A549 (cell line): ENCODE results near the gene ARHGAP19. TPM values are rescaled to one million over a fixed set of nuclear protein-coding genes. Genes with fewer than 3 reads are reported as not detected.

ENCODE experiments used
- ATAC-seq, 2 experiments: fragments of 200-7000 bp in 1 of 2; fragments of >200 bp in 1 of 2; cut with Nextera tagmentation in 1 of 2; cut with Tn5 transposase in 1 of 2; 3 replicates each; pipeline versions ENCODE4 v1.8.0 to v1.9.1; 2018 to 2020; ENCODE audit warnings: mild to moderate bottlenecking in 1 of 2, moderate library complexity in 1 of 2
- CTCF ChIA-PET: fragments of 300-600 bp; sonication (Branson Sonifier 250); formaldehyde crosslinking; extraction: SDS; loops from one replicate; lab custom pipeline; 2021; ENCODE audit warnings: antibody characterized with exemption, inconsistent platforms; lab: Yijun Ruan, JAX
- POLR2A ChIA-PET: fragments of 350-600 bp; formaldehyde crosslinking; extraction: SDS; loops from one replicate; lab custom pipeline; 2021; ENCODE audit warnings: antibody characterized with exemption, inconsistent platforms; lab: Yijun Ruan, JAX
- DNase-seq, 2 experiments: peaks; one replicate each; pipeline versions ENCODE4 v3.0.0 to v3.0.0-alpha.2; 2011 to 2016; ENCODE audit warnings: low read depth in 1 of 2, low spot score in 1 of 2
- FAIRE-seq: peaks from 2 replicates; lab custom pipeline; 2011; peaks lifted over from hg19 to GRCh38; lab: Jason Lieb, UNC
- H3K27ac ChIP-seq, 2 experiments: fragments of >200 bp; sonication (Bioruptor Twin); formaldehyde crosslinking; 3 replicates each; pipeline ENCODE4 v1.5.1; 2016 to 2017
- H3K4me1 ChIP-seq: fragments of >200 bp; sonication (Bioruptor Twin); formaldehyde crosslinking; 3 replicates; pipeline ENCODE4 v1.6.1; 2016
- H3K4me2 ChIP-seq: fragments of >200 bp; sonication (Bioruptor Twin); formaldehyde crosslinking; 3 replicates; pipeline ENCODE4 v1.6.1; 2016
- H3K4me3 ChIP-seq: fragments of >200 bp; sonication (Bioruptor Twin); formaldehyde crosslinking; 3 replicates; pipeline ENCODE4 v1.5.1; 2016
- H3K9me3 ChIP-seq: fragments of >200 bp; sonication (Bioruptor Twin); formaldehyde crosslinking; 3 replicates; pipeline ENCODE4 v1.6.1; 2016
- CBX2 ChIP-seq: fragments of 200-600 bp; sonication (generic); IDR thresholded peaks from 2 replicates; pipeline ENCODE4 v1.6.1; 2016; ENCODE audit warnings: low read depth, mild to moderate bottlenecking, borderline replicate concordance
- CHD2 ChIP-seq: fragments of 150-350 bp; IDR thresholded peaks from 2 replicates; pipeline ENCODE4 v1.6.1; 2014; ENCODE audit warnings: low read length; ENCODE audit not compliant: partially characterized antibody
- EHF ChIP-seq: fragments of 250-450 bp; sonication (Bioruptor Pico); IDR thresholded peaks from 2 replicates; pipeline ENCODE4 v1.5.0; 2020; ENCODE audit warnings: mild to moderate bottlenecking
- EHMT2 ChIP-seq: fragments of 200-600 bp; sonication (generic); IDR thresholded peaks from 2 replicates; pipeline ENCODE4 v1.6.1; 2016; ENCODE audit warnings: antibody characterized with exemption, low read depth, mild to moderate bottlenecking, moderate library complexity
- FOSB ChIP-seq: fragments of 250-450 bp; sonication (Bioruptor Pico); IDR thresholded peaks from 2 replicates; pipeline ENCODE4 v1.5.0; 2020; ENCODE audit warnings: mild to moderate bottlenecking, moderate library complexity
- FOXS1 ChIP-seq: fragments of 250-450 bp; sonication (Bioruptor Pico); IDR thresholded peaks from 2 replicates; pipeline ENCODE4 v1.5.0; 2020; ENCODE audit warnings: mild to moderate bottlenecking, moderate library complexity
- HOXB13 ChIP-seq: fragments of 250-450 bp; sonication (Bioruptor Pico); IDR thresholded peaks from 2 replicates; pipeline ENCODE4 v1.5.0; 2020; ENCODE audit warnings: low read depth, mild to moderate bottlenecking, moderate library complexity
- KDM5A ChIP-seq: fragments of 200-600 bp; sonication (generic); IDR thresholded peaks from 2 replicates; pipeline ENCODE4 v1.6.1; 2016; ENCODE audit warnings: antibody characterized with exemption, mild to moderate bottlenecking
- MAFK ChIP-seq: fragments of 450-650 bp; IDR thresholded peaks from 2 replicates; pipeline ENCODE4 v1.6.1; 2014; ENCODE audit not compliant: partially characterized antibody
- NFE2L2 ChIP-seq: fragments of 150-350 bp; conservative IDR thresholded peaks from 2 replicates; pipeline ENCODE4 v1.6.1; 2014; ENCODE audit warnings: low read length
- NPAS2 ChIP-seq: fragments of 250-450 bp; sonication (Bioruptor Pico); IDR thresholded peaks from 2 replicates; pipeline ENCODE4 v1.8.0; 2022; ENCODE audit warnings: mild to moderate bottlenecking, moderate library complexity, borderline replicate concordance
- POLR2AphosphoS2 ChIP-seq: conservative IDR thresholded peaks from 2 replicates; pipeline ENCODE4 v1.6.1; 2012; ENCODE audit warnings: low read length, improper control_type of control experiment, inconsistent platforms
- RARB ChIP-seq: fragments of 250-450 bp; sonication (Bioruptor Pico); IDR thresholded peaks from 2 replicates; pipeline ENCODE4 v1.8.0; 2021; ENCODE audit warnings: mild to moderate bottlenecking, moderate library complexity
- RCOR1 ChIP-seq: fragments of 150-350 bp; IDR thresholded peaks from 2 replicates; pipeline ENCODE4 v1.6.1; 2014; ENCODE audit warnings: antibody characterized with exemption, low read length, low read depth
- SREBF2 ChIP-seq: fragments of 450-650 bp; IDR thresholded peaks from 2 replicates; pipeline ENCODE4 v1.6.1; 2014; ENCODE audit warnings: mild to moderate bottlenecking, moderate library complexity
- ZC3H11A ChIP-seq: fragments of 450-650 bp; IDR thresholded peaks from 2 replicates; pipeline ENCODE4 v1.6.1; 2014; ENCODE audit warnings: antibody characterized with exemption, mild to moderate bottlenecking
- ZFP36 ChIP-seq: fragments of 450-650 bp; IDR thresholded peaks from 2 replicates; pipeline ENCODE4 v1.6.1; 2014; ENCODE audit warnings: borderline replicate concordance; ENCODE audit not compliant: partially characterized antibody
- ZSCAN20 ChIP-seq: fragments of 250-450 bp; sonication (Bioruptor Pico); IDR thresholded peaks from 2 replicates; pipeline ENCODE4 v1.8.0; 2022; ENCODE audit warnings: mild to moderate bottlenecking, moderate library complexity
- WGBS: methylation state at CpG from one replicate; pipeline ENCODE4 v1.1.6; 2017; ENCODE audit errors: missing lambda C conversion rate; 5-methylcytosine and 5-hydroxymethylcytosine counted together
- polyA plus RNA-seq, 4 experiments: library from polyadenylated mRNA; depleted of rRNA in 3 of 4; stranded (reverse); fragments of >200 nt; fragmentation: RNase III in 1 of 4; extraction: RNeasy Plus Mini Kit Qiagen cat#74134 plus additional on column Dnase treatment in 1 of 4; gene quantifications; 2 replicates in 3 of 4; 3 replicates in 1 of 4; pipeline ENCODE4 v1.2.3, GENCODE V29; 2011 to 2017
- TF ChIP-seq, protein P1 (sequence below): IDR thresholded peaks from 2 replicates; pipeline ENCODE4 v1.6.1; 2012; ENCODE audit warnings: low read depth, borderline replicate concordance
- TF ChIP-seq, protein P2 (sequence below): fragments of >200 bp; sonication (Bioruptor Twin); formaldehyde crosslinking; IDR thresholded peaks from 3 replicates; pipeline ENCODE4 v1.6.1; 2016
- TF ChIP-seq, protein P3 (sequence below): fragments of >200 bp; sonication (Bioruptor Twin); formaldehyde crosslinking; IDR thresholded peaks from 2 replicates; pipeline ENCODE4 v1.6.1; 2016
- TF ChIP-seq, protein P4 (sequence below): fragments of 200-600 bp; sonication (generic); IDR thresholded peaks from 2 replicates; pipeline ENCODE4 v1.6.1; 2016; ENCODE audit warnings: antibody characterized with exemption, mild to moderate bottlenecking, moderate library complexity
- TF ChIP-seq, protein P5 (sequence below): fragments of 450-650 bp; IDR thresholded peaks from 2 replicates; pipeline ENCODE4 v1.6.1; 2014; ENCODE audit warnings: antibody characterized with exemption

ARHGAP19 gene
- polyA plus RNA-seq, 2 of the 4 experiments (the other 2 are of a cell fraction): 6.0 to 11.9 TPM

DNA sequence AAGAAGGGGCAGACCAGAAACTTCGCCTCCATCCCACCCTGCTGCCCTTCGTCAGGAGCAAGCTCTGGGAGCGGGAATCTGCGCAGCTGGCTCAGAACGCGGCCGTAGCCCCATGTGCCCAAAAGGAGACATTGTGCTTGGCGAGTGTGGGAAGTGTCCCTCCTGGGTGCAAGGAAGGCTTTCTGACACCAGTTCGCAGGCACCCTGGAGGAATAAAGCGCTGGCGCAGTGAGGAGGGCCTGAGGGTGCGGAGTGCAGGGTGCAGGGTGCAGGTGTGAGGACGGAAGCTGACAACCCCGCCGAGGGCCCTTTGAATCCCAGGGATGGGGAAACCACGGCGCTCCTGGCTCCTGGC is 107.5 kb downstream of the ARHGAP19 start:
- Histone ChIP-seq H3K4me3 (peak overlapping the region; percentile 54; the same call in 2 of the 3 replicates), H3K4me2 (peak overlapping the region; percentile 99), H3K9me3 (no peaks in the 10 kb centered on the region), H3K4me1 (peaks cover 4% of the 10 kb centered on the region; the same call in 1 of the 3 replicates), H3K27ac (no peak overlapping the region)
- TF ChIP-seq FOXS1 (CRISPR knock-in tag) (no peak), ZC3H11A (no peak), ZSCAN20 (CRISPR knock-in tag) (no peak), FOSB (CRISPR knock-in tag) (no peak)
- TF ChIP-seq, protein P1, sequence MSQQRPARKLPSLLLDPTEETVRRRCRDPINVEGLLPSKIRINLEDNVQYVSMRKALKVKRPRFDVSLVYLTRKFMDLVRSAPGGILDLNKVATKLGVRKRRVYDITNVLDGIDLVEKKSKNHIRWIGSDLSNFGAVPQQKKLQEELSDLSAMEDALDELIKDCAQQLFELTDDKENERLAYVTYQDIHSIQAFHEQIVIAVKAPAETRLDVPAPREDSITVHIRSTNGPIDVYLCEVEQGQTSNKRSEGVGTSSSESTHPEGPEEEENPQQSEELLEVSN: no peak
- CTCF ChIA-PET: interaction anchor here (0.9 to 9.3 kb wide), 6 partner anchors 10 to 147 kb away, joined by 3 to 96 read pairs (median 5); no protein-coding TSS in a partner anchor
- no peak for DNase-seq
- no peak for ATAC-seq
- WGBS: 73% methylated on average over 17 of the region's 17 CpGs
- no peak for FAIRE-seq
- POLR2A ChIA-PET: no interaction called here

DNA sequence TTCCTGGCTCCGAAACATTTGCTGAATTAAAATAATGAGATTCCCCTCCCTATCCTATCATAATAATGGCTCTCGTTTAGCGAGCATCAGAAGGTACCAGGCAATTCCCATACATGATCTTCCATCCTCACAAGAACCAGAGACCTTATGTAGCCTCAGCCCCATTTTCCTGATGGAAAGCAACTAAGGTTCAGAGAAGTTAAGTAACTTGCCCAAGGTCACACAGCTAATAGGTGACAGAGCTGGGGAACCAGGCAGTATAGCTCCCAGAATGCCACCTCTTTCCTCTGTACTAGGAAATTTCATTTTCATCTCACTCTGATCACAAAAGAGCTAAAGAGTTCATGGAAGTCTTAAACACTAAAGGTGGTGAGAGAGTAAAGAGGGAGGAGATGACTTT is 109.1 kb downstream of the ARHGAP19 start:
- DNase-seq (no peak), ATAC-seq (no peak), FAIRE-seq (no peak)
- Histone ChIP-seq H3K9me3 (no peaks in the 10 kb centered on the region), H3K4me1 (peaks cover 4% of the 10 kb centered on the region; the same call in 1 of the 3 replicates), H3K4me2 (no peak overlapping the region), H3K4me3 (no peak overlapping the region), H3K27ac (no peak overlapping the region)
- POLR2A ChIA-PET: no interaction called here
- CTCF ChIA-PET: interaction anchor here (0.7 to 9.3 kb wide), 7 partner anchors 9 to 146 kb away, joined by 3 to 96 read pairs (median 4); no protein-coding TSS in a partner anchor
- WGBS: 93% methylated on average over 3 of the region's 3 CpGs
- TF ChIP-seq CHD2 (no peak), ZFP36 (peak; percentile 8), MAFK (no peak)

DNA sequence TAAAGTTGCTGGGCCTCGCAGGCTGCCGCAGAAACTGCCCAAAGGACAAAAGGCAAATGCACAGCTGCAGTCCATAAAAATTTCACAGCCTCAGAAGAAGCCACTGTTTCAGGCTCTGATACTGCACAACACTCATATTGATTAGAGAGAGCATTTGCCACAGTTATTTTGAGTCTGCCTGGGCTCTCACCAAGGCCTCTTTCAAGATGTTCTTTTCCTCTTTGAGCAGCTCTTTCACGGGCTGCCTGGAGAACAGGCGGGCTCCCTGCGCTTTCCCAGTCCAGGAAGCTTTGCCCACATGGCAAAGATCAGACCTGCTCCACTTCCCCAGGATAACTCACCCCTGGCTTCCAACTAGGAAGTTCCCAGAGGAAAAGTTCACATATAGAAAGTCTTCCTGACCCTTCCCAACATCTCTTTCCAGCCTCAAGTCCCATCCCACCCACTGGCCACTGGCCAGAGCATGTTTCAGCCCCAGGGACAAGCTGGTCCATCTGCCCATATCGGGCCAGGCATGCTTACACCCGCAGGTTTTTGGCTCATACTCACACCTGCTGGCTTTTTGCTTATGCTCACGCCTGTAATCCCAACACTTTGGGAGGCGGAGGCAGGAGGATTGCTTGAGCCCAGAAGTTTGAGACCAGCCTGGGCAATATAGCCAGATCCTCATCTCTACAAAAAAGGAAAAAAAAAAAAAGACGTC is 110.0 kb downstream of the ARHGAP19 start:
- Histone ChIP-seq H3K4me1 (peaks cover 4% of the 10 kb centered on the region; the same call in 1 of the 3 replicates), H3K4me2 (no peak overlapping the region), H3K9me3 (no peaks in the 10 kb centered on the region), H3K4me3 (no peak overlapping the region), H3K27ac (no peak overlapping the region)
- POLR2A ChIA-PET: no interaction called here
- CTCF ChIA-PET: interaction anchor here (1.2 to 9.3 kb wide), 4 partner anchors 14 to 145 kb away, joined by 3 to 96 read pairs (median 6); no protein-coding TSS in a partner anchor
- ATAC-seq (no peak), FAIRE-seq (no peak), DNase-seq (no peak)
- WGBS: 66% methylated on average over 10 of the region's 10 CpGs
- no peak for TF ChIP-seq KDM5A
- TF ChIP-seq RCOR1: no peak
- TF ChIP-seq, protein P2, sequence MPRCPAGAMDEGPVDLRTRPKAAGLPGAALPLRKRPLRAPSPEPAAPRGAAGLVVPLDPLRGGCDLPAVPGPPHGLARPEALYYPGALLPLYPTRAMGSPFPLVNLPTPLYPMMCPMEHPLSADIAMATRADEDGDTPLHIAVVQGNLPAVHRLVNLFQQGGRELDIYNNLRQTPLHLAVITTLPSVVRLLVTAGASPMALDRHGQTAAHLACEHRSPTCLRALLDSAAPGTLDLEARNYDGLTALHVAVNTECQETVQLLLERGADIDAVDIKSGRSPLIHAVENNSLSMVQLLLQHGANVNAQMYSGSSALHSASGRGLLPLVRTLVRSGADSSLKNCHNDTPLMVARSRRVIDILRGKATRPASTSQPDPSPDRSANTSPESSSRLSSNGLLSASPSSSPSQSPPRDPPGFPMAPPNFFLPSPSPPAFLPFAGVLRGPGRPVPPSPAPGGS: no peak
- TF ChIP-seq MAFK: no peak

DNA sequence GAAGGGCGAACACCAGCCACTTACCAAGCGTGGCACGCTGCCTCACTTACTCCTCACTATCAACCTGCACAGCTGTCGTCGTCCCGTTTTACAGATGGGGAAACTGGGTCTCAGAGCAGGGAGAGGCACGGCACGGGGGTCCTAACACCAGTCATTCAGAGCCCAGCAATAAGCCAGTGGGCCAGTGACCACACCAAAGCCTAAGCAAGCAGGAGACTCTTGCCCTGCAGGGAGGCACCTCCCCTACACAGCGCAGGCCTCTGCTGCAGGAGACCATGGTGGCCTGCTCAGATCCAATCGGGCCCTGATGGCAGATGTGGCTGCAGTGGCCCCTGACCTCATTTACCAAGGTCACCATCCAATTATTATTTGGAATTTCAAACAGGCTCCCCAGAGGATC is 111.5 kb downstream of the ARHGAP19 start:
- H3K4me2 ChIP-seq: no peak overlapping the region
- CTCF ChIA-PET: interaction anchor here (0.9 to 9.3 kb wide), 5 partner anchors 9 to 108 kb away, joined by 3 to 96 read pairs (median 8); no protein-coding TSS in a partner anchor
- no peak for DNase-seq
- H3K27ac ChIP-seq: no peak overlapping the region
- FAIRE-seq: no peak
- ATAC-seq: no peak
- WGBS: 62% methylated on average over 10 of the region's 10 CpGs
- H3K4me3 ChIP-seq: no peak overlapping the region
- peaks cover 4% of the 10 kb centered on the region; the same call in 1 of the 3 replicates for H3K4me1 ChIP-seq
- H3K9me3 ChIP-seq: no peaks in the 10 kb centered on the region
- POLR2A ChIA-PET: no interaction called here
- TF ChIP-seq MAFK (no peak), POLR2AphosphoS2 (no peak), EHMT2 (no peak), RARB (CRISPR knock-in tag) (no peak), ZC3H11A (no peak), NFE2L2 (no peak), CBX2 (no peak), HOXB13 (CRISPR knock-in tag) (no peak), CHD2 (no peak), NPAS2 (CRISPR knock-in tag) (no peak), EHF (no peak), SREBF2 (no peak)
- TF ChIP-seq, protein P3, sequence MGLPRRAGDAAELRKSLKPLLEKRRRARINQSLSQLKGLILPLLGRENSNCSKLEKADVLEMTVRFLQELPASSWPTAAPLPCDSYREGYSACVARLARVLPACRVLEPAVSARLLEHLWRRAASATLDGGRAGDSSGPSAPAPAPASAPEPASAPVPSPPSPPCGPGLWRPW: no peak
- TF ChIP-seq, protein P4, sequence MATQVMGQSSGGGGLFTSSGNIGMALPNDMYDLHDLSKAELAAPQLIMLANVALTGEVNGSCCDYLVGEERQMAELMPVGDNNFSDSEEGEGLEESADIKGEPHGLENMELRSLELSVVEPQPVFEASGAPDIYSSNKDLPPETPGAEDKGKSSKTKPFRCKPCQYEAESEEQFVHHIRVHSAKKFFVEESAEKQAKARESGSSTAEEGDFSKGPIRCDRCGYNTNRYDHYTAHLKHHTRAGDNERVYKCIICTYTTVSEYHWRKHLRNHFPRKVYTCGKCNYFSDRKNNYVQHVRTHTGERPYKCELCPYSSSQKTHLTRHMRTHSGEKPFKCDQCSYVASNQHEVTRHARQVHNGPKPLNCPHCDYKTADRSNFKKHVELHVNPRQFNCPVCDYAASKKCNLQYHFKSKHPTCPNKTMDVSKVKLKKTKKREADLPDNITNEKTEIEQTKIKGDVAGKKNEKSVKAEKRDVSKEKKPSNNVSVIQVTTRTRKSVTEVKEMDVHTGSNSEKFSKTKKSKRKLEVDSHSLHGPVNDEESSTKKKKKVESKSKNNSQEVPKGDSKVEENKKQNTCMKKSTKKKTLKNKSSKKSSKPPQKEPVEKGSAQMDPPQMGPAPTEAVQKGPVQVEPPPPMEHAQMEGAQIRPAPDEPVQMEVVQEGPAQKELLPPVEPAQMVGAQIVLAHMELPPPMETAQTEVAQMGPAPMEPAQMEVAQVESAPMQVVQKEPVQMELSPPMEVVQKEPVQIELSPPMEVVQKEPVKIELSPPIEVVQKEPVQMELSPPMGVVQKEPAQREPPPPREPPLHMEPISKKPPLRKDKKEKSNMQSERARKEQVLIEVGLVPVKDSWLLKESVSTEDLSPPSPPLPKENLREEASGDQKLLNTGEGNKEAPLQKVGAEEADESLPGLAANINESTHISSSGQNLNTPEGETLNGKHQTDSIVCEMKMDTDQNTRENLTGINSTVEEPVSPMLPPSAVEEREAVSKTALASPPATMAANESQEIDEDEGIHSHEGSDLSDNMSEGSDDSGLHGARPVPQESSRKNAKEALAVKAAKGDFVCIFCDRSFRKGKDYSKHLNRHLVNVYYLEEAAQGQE: no peak
- TF ChIP-seq, protein P5, sequence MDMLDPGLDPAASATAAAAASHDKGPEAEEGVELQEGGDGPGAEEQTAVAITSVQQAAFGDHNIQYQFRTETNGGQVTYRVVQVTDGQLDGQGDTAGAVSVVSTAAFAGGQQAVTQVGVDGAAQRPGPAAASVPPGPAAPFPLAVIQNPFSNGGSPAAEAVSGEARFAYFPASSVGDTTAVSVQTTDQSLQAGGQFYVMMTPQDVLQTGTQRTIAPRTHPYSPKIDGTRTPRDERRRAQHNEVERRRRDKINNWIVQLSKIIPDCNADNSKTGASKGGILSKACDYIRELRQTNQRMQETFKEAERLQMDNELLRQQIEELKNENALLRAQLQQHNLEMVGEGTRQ: no peak
